SK-N-SH (cell line): ENCODE results near the gene DENND1A. TPM values are rescaled to one million over a fixed set of nuclear protein-coding genes. Genes with fewer than 3 reads are reported as not detected.

ENCODE experiments used
- CTCF ChIA-PET: fragments of 300-600, 350-600 bp; formaldehyde crosslinking; extraction: SDS; loops from one replicate; lab custom pipeline; 2021; lab: Yijun Ruan, JAX
- POLR2A ChIA-PET: fragments of 350-600 bp; sonication (Branson Sonifier 250); formaldehyde crosslinking; extraction: SDS; loops from one replicate; lab custom pipeline; 2020; ENCODE audit warnings: antibody characterized with exemption, inconsistent platforms; lab: Yijun Ruan, JAX
- DNase-seq: peaks from one replicate; pipeline ENCODE4 v3.0.0; 2012
- H2AFZ ChIP-seq: fragments of 200-600 bp; sonication (generic); 2 replicates; pipeline ENCODE4 v1.8.1; 2016; ENCODE audit warnings: antibody characterized with exemption, mild to moderate bottlenecking, low read depth
- H3F3A ChIP-seq: fragments of 200-600 bp; sonication (generic); replicated peaks from 2 replicates; pipeline ENCODE3; 2016; ENCODE audit warnings: antibody characterized with exemption, mild to moderate bottlenecking; ENCODE audit not compliant: insufficient read depth
- H3K27ac ChIP-seq, 2 experiments: fragments of 200-500 bp in 1 of 2; fragments of 200-600 bp in 1 of 2; sonication (Bioruptor generic) in 1 of 2; sonication (generic), shearing (Covaris generic) in 1 of 2; 2 replicates each; pipeline versions ENCODE4 v1.5.1 to v1.6.1; 2014 to 2016; ENCODE audit warnings: low read depth in 2 of 2, inconsistent platforms in 1 of 2, low read length in 1 of 2, mild to moderate bottlenecking in 1 of 2, mixed read lengths in 1 of 2
- H3K27me3 ChIP-seq: fragments of 200-600 bp; sonication (generic), shearing (Covaris generic); 2 replicates; pipeline ENCODE4 v1.6.1; 2016; ENCODE audit warnings: mixed run types; ENCODE audit not compliant: insufficient read depth
- H3K36me3 ChIP-seq, 2 experiments: fragments of 200-500 bp in 1 of 2; fragments of 200-600 bp in 1 of 2; sonication (Bioruptor generic) in 1 of 2; sonication (generic) in 1 of 2; replicated peaks in 1 of 2; 2 replicates each; pipeline versions ENCODE3 to v1.5.1; 2014 to 2016; ENCODE audit warnings: low read length in 1 of 2, mild to moderate bottlenecking in 1 of 2; ENCODE audit not compliant: insufficient read depth in 2 of 2, control insufficient read depth in 1 of 2
- H3K4me1 ChIP-seq, 2 experiments: fragments of 200-500 bp in 1 of 2; fragments of 200-600 bp in 1 of 2; sonication (Bioruptor generic) in 1 of 2; sonication (generic), shearing (Covaris generic) in 1 of 2; 2 replicates each; pipeline versions ENCODE4 v1.5.1 to v1.6.1; 2014 to 2016; ENCODE audit warnings: low read depth in 1 of 2, low read length in 1 of 2, mixed run types in 1 of 2; ENCODE audit not compliant: insufficient read depth in 2 of 2, control insufficient read depth in 1 of 2
- H3K4me2 ChIP-seq: fragments of 200-600 bp; sonication (generic), shearing (Covaris generic); 2 replicates; pipeline ENCODE4 v1.6.1; 2017; ENCODE audit warnings: mixed run types
- H3K4me3 ChIP-seq, 2 experiments: fragments of 200-500 bp in 1 of 2; fragments of 200-600 bp in 1 of 2; sonication (Bioruptor generic) in 1 of 2; sonication (generic), shearing (Covaris generic) in 1 of 2; 2 replicates each; pipeline versions ENCODE4 v1.5.1 to v1.8.1; 2014 to 2016; ENCODE audit warnings: low read depth in 2 of 2, inconsistent platforms in 1 of 2, low read length in 1 of 2, mild to moderate bottlenecking in 1 of 2, mixed read lengths in 1 of 2, moderate library complexity in 1 of 2
- H3K79me2 ChIP-seq: fragments of 200-600 bp; sonication (generic); 2 replicates; pipeline ENCODE4 v1.8.1; 2017; ENCODE audit warnings: mild to moderate bottlenecking; ENCODE audit not compliant: insufficient read depth
- H3K9ac ChIP-seq: fragments of 200-600 bp; sonication (generic); 2 replicates; pipeline ENCODE4 v1.6.1; 2017; ENCODE audit warnings: mixed run types
- H3K9me2 ChIP-seq: fragments of 200-600 bp; sonication (generic); 2 replicates; pipeline ENCODE4 v1.6.1; 2017; ENCODE audit warnings: mixed run types
- H3K9me3 ChIP-seq: fragments of 200-600 bp; sonication (generic); 2 replicates; pipeline ENCODE4 v1.6.1; 2017; ENCODE audit warnings: mixed run types, mild to moderate bottlenecking, moderate library complexity
- H4K20me1 ChIP-seq: fragments of 200-600 bp; sonication (generic); 2 replicates; pipeline ENCODE4 v1.6.1; 2017; ENCODE audit warnings: mild to moderate bottlenecking, mixed run types; ENCODE audit not compliant: insufficient read depth
- EP300 ChIP-seq, 2 experiments: IDR thresholded peaks; 2 replicates each; pipeline versions ENCODE4 v1.4.0 to v1.6.1; 2012; ENCODE audit warnings: borderline replicate concordance in 1 of 2, low read depth in 1 of 2, low read length in 1 of 2
- EZH2phosphoT487 ChIP-seq: fragments of 200-600 bp; sonication (generic); IDR thresholded peaks from 2 replicates; pipeline ENCODE4 v1.6.1; 2017; ENCODE audit warnings: low read depth, mixed run types, mild to moderate bottlenecking, antibody characterized with exemption, moderate library complexity, borderline replicate concordance
- FOXM1 ChIP-seq: IDR thresholded peaks from 2 replicates; pipeline ENCODE4 v1.4.0; 2012; ENCODE audit warnings: low read depth, mild to moderate bottlenecking
- GABPA ChIP-seq: IDR thresholded peaks from 2 replicates; pipeline ENCODE4 v1.4.0; 2012; ENCODE audit warnings: low read depth, mild to moderate bottlenecking
- GATA2 ChIP-seq: sonication (generic); formaldehyde crosslinking; IDR thresholded peaks from 2 replicates; pipeline ENCODE4 v1.5.0; 2020; ENCODE audit warnings: mild to moderate bottlenecking, missing genetic modification reagents
- IRF3 ChIP-seq: fragments of 150-350 bp; IDR thresholded peaks from 2 replicates; pipeline ENCODE4 v1.6.1; 2016; ENCODE audit warnings: mild to moderate bottlenecking, low read depth, low read length
- JUND ChIP-seq: IDR thresholded peaks from 2 replicates; pipeline ENCODE4 v1.4.0; 2012
- MEF2A ChIP-seq: IDR thresholded peaks from 2 replicates; pipeline ENCODE4 v1.4.0; 2012; ENCODE audit warnings: low read depth, borderline replicate concordance
- MXI1 ChIP-seq: IDR thresholded peaks from 2 replicates; pipeline ENCODE4 v1.6.1; 2012; ENCODE audit warnings: mild to moderate bottlenecking, low read depth, low read length, improper control_type of control experiment
- NFIC ChIP-seq: IDR thresholded peaks from 2 replicates; pipeline ENCODE4 v1.4.0; 2012; ENCODE audit warnings: borderline replicate concordance
- POLR2AphosphoS5 ChIP-seq: IDR thresholded peaks from 2 replicates; pipeline ENCODE4 v1.6.1; 2012; ENCODE audit warnings: low read depth, low read length
- RAD21 ChIP-seq: IDR thresholded peaks from 2 replicates; pipeline ENCODE4 v1.6.1; 2012; ENCODE audit warnings: mild to moderate bottlenecking, low read length
- RCOR1 ChIP-seq: fragments of 150-350 bp; IDR thresholded peaks from 2 replicates; pipeline ENCODE4 v1.6.1; 2017; ENCODE audit warnings: antibody characterized with exemption, low read length
- RFX5 ChIP-seq: IDR thresholded peaks from 2 replicates; pipeline ENCODE4 v1.6.1; 2012; ENCODE audit warnings: mild to moderate bottlenecking, improper control_type of control experiment, low read length
- RXRA ChIP-seq: IDR thresholded peaks from 2 replicates; pipeline ENCODE4 v1.4.0; 2012; ENCODE audit warnings: low read depth, mild to moderate bottlenecking, borderline replicate concordance
- TEAD4 ChIP-seq: IDR thresholded peaks from 2 replicates; pipeline ENCODE4 v1.4.0; 2012; ENCODE audit warnings: mild to moderate bottlenecking, borderline replicate concordance; ENCODE audit not compliant: insufficient read depth
- WGBS: methylation state at CpG from one replicate; pipeline ENCODE4 v1.1.6; 2017; ENCODE audit warnings: low lambda C conversion rate; 5-methylcytosine and 5-hydroxymethylcytosine counted together
- polyA plus RNA-seq, 3 experiments: library from polyadenylated mRNA; depleted of rRNA; stranded (reverse); fragments of >200 nt; gene quantifications; 2 replicates each; pipeline ENCODE4 v1.2.3, GENCODE V29; 2012
- TF ChIP-seq, protein P1 (sequence below): fragments of 200-600 bp; sonication (generic); IDR thresholded peaks from 2 replicates; pipeline ENCODE4 v1.6.1; 2017; ENCODE audit warnings: antibody characterized with exemption, mild to moderate bottlenecking, moderate library complexity
- TF ChIP-seq, protein P2 (sequence below): IDR thresholded peaks from 2 replicates; pipeline ENCODE4; 2012
- TF ChIP-seq, protein P3 (sequence below): IDR thresholded peaks from 2 replicates; pipeline ENCODE4 v1.4.0; 2012; ENCODE audit warnings: low read depth

DENND1A gene
- polyA plus RNA-seq, 1 of the 3 experiments (the other 2 are of a cell fraction): 25.4 TPM

- Histone ChIP-seq H3F3A (no peaks in the 10 kb centered on the region), H3K9me2 (no peaks in the 10 kb centered on the region), H3K36me3 (no peaks in the 10 kb centered on the region), H3K4me1 (no peaks in the 10 kb centered on the region), H3K9ac (no peak overlapping the region), H2AFZ (no peak overlapping the region), H3K27me3 (no peaks in the 10 kb centered on the region), H3K79me2 (no peaks in the 10 kb centered on the region), H3K9me3 (no peaks in the 10 kb centered on the region), H3K4me2 (no peak overlapping the region), H3K27ac (no peak overlapping the region), H3K4me3 (no peak overlapping the region), H4K20me1 (no peaks in the 10 kb centered on the region)
- WGBS: 95% methylated on average over 3 of the region's 3 CpGs
- no peak for DNase-seq
- no peak for TF ChIP-seq RFX5
- TF ChIP-seq EP300 (IDR thresholded peaks at IDR 0.05; ENCODE audit: borderline replicate concordance in 1 of 2, low read depth in 1 of 2, low read length in 1 of 2): no peak
- no peak for TF ChIP-seq FOXM1
- TF ChIP-seq MEF2A: no peak
- TF ChIP-seq GATA2: no peak
- TF ChIP-seq IRF3: no peak
- no peak for TF ChIP-seq RCOR1
- TF ChIP-seq JUND: no peak
- TF ChIP-seq MXI1: no peak
- no peak for TF ChIP-seq NFIC
- no peak for TF ChIP-seq GABPA
- no peak for TF ChIP-seq EZH2phosphoT487
- TF ChIP-seq, protein P1, sequence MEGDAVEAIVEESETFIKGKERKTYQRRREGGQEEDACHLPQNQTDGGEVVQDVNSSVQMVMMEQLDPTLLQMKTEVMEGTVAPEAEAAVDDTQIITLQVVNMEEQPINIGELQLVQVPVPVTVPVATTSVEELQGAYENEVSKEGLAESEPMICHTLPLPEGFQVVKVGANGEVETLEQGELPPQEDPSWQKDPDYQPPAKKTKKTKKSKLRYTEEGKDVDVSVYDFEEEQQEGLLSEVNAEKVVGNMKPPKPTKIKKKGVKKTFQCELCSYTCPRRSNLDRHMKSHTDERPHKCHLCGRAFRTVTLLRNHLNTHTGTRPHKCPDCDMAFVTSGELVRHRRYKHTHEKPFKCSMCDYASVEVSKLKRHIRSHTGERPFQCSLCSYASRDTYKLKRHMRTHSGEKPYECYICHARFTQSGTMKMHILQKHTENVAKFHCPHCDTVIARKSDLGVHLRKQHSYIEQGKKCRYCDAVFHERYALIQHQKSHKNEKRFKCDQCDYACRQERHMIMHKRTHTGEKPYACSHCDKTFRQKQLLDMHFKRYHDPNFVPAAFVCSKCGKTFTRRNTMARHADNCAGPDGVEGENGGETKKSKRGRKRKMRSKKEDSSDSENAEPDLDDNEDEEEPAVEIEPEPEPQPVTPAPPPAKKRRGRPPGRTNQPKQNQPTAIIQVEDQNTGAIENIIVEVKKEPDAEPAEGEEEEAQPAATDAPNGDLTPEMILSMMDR: no peak
- TF ChIP-seq TEAD4: no peak
- no peak for TF ChIP-seq RAD21
- no peak for TF ChIP-seq RXRA
- TF ChIP-seq, protein P2, sequence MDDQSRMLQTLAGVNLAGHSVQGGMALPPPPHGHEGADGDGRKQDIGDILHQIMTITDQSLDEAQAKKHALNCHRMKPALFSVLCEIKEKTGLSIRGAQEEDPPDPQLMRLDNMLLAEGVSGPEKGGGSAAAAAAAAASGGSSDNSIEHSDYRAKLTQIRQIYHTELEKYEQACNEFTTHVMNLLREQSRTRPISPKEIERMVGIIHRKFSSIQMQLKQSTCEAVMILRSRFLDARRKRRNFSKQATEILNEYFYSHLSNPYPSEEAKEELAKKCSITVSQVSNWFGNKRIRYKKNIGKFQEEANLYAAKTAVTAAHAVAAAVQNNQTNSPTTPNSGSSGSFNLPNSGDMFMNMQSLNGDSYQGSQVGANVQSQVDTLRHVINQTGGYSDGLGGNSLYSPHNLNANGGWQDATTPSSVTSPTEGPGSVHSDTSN: no peak
- TF ChIP-seq, protein P3, sequence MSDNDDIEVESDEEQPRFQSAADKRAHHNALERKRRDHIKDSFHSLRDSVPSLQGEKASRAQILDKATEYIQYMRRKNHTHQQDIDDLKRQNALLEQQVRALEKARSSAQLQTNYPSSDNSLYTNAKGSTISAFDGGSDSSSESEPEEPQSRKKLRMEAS: no peak
- TF ChIP-seq POLR2AphosphoS5: no peak
- ChIA-PET POLR2A (no interaction called here), CTCF (no interaction called here)
These were observed 116.9 kb downstream of the DENND1A start for GRCh38 chr9:123812984-123813383.
